ELF-1 (cell line): ENCODE measurements around the gene SAC3D1.

ENCODE experiments used
- DNase-seq: peaks from one replicate; pipeline ENCODE4 v3.0.0-alpha.2; 2016; ENCODE audit warnings: low read depth, low spot score

SAC3D1 gene

GRCh38 chr11:65087827-65088226 lies 46.8 kb downstream of the SAC3D1 start:
- no peak for DNase-seq

DNA sequence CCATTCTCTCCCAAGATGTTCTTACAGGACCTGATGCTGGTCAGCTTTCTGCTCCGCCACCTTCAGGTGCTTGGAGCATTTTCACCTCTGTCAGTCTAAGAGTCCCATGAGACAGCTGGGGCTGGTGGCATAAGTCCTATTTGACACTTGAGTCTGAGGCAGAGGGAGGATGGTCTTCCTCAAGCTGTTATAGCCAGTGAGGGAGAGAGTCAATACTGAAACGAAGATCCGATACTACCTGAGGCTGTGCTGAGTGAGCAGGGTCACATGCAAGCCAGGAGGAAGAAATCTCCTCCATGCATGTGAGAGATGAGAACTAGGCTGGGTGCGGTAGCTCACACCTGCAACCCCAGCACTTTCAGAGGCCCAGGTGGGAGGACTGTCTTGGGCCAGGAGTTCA lies 48.6 kb downstream of the SAC3D1 start:
- no peak for DNase-seq

GRCh38 chr11:65090628-65091027 lies 49.6 kb downstream of the SAC3D1 start:
- no peak for DNase-seq
